ENCODE measurements around the gene OR12D1. TPM values are rescaled to one million over a fixed set of nuclear protein-coding genes. Genes with fewer than 3 reads are reported as not detected.

OR12D1 gene
- polyA plus RNA-seq, result not detected in 2 replicates

GRCh38 chr6:29414588-29414987, at the start of gene OR12D1:
OR12D1 (plus strand) TSS chr6:29414928.

GRCh38 chr6:29368765-29369164, 46.0 kb upstream of the OR12D1 start, which contains the start of gene OR5V1:
OR5V1 (minus strand) TSS chr6:29368865; CDS start chr6:29356195, 12,670 bp downstream.

GRCh38 chr6:29375191-29375590, 39.5 kb upstream of the OR12D1 start, which contains the start of gene OR12D3:
OR12D3 (minus strand) TSS chr6:29375291; CDS start chr6:29375287, 4 bp downstream.

GRCh38 chr6:29395331-29395730, 19.4 kb upstream of the OR12D1 start, which contains the start of gene OR12D2:
OR12D2 (plus strand) TSS chr6:29395631; CDS start chr6:29396700, 1,069 bp downstream.

GRCh38 chr6:29439006-29439405, 24.3 kb downstream of the OR12D1 start, which contains the start of gene OR10C1:
OR10C1 (plus strand) TSS chr6:29439306; CDS start chr6:29440016, 710 bp downstream.

GRCh38 chr6:29456971-29457370, 42.2 kb downstream of the OR12D1 start, which contains the start of the genes OR11A1 and OR2H1:
OR11A1 (minus strand) TSS chr6:29457071; CDS start chr6:29427641, 29,430 bp downstream.
OR2H1 (plus strand) TSS chr6:29457155; CDS start chr6:29461770, 4,615 bp downstream.

Other genes with a start within 250 kb of the OR12D1 start
- gene OR2J2, start 244.0 kb upstream of the OR12D1 start, polyA plus RNA-seq, result not detected in 2 replicates
- not detected in 2 replicates for gene OR14J1, start 113.2 kb upstream of the OR12D1 start, polyA plus RNA-seq
- not detected in 2 replicates for gene OR5V1, start 46.1 kb upstream of the OR12D1 start, polyA plus RNA-seq
- not detected in 2 replicates for gene OR12D3, start 39.6 kb upstream of the OR12D1 start, polyA plus RNA-seq
- not detected in 2 replicates for gene OR12D2, start 19.3 kb upstream of the OR12D1 start, polyA plus RNA-seq
- not detected in 2 replicates for gene OR10C1, start 24.4 kb downstream of the OR12D1 start, polyA plus RNA-seq
- not detected in 2 replicates for gene OR11A1, start 42.1 kb downstream of the OR12D1 start, polyA plus RNA-seq
- gene OR2H1, start 42.2 kb downstream of the OR12D1 start, polyA plus RNA-seq, result 0.49 TPM in 1 of 2 replicates, not detected in the other
- gene MAS1L, start 73.0 kb downstream of the OR12D1 start, polyA plus RNA-seq, result not detected in 2 replicates
- gene UBD, start 144.8 kb downstream of the OR12D1 start, polyA plus RNA-seq, result not detected in 2 replicates
- 12.3 and 14.3 TPM in 2 replicates for gene OR2H2, start 170.2 kb downstream of the OR12D1 start, polyA plus RNA-seq
- gene GABBR1, start 218.3 kb downstream of the OR12D1 start, polyA plus RNA-seq, result 332 and 389 TPM in 2 replicates
- gene MOG, start 242.2 kb downstream of the OR12D1 start, polyA plus RNA-seq, result 1.7 and 2.1 TPM in 2 replicates

Data from Purkinje cell (primary cell).